ENCODE measurements around the gene PIGH.

- no peak for TF ChIP-seq CTCF (IDR thresholded peaks at IDR 0.05)
- TF ChIP-seq POLR2A (IDR thresholded peaks at IDR 0.05), result no peak
Observed at GRCh38 chr14:67644428-67644827, 44.4 kb upstream of the PIGH start.
